ENCODE data around the gene ACHE.
"Not testable (repeated sequence)": the region's sequence is repeated elsewhere in the genome, so short reads cannot be mapped to it uniquely, and the experiment has no call there.

ACHE gene

GRCh38 chr7:100861616-100861985, 34.1 kb downstream of the ACHE start:
- DNase-seq (ENCODE audit: low spot score), result no peak

- DNase-seq (ENCODE audit: low spot score), result no peak
Observed at GRCh38 chr7:100860702-100861615, 34.7 kb downstream of the ACHE start.

GRCh38 chr7:100859856-100860255, 35.8 kb downstream of the ACHE start:
- DNase-seq (ENCODE audit: low spot score), result no peak

- DNase-seq (ENCODE audit: low spot score), result no peak
Observed at GRCh38 chr7:100856871-100857282, 38.8 kb downstream of the ACHE start.

- DNase-seq (ENCODE audit: low spot score), result no peak
Observed at GRCh38 chr7:100855515-100855914, 40.2 kb downstream of the ACHE start.

GRCh38 chr7:100854899-100855298, 40.8 kb downstream of the ACHE start:
- DNase-seq (ENCODE audit: low spot score), result not testable (repeated sequence)

GRCh38 chr7:100854146-100854895, 41.4 kb downstream of the ACHE start:
- DNase-seq (ENCODE audit: low spot score), result no peak

- peak; percentile 99 for DNase-seq (ENCODE audit: low spot score)
Observed at GRCh38 chr7:100852048-100852872, 43.4 kb downstream of the ACHE start, which contains the start of gene SLC12A9. SLC12A9 (plus strand) TSS chr7:100852713; CDS start chr7:100854198, 1,485 bp downstream.

GRCh38 chr7:100847360-100847759, 48.3 kb downstream of the ACHE start:
- DNase-seq (ENCODE audit: low spot score), result no peak

GRCh38 chr7:100840470-100841100, 55.1 kb downstream of the ACHE start:
- no peak for DNase-seq (ENCODE audit: low spot score)

Data from HuH-7 (cell line).